GM18861 (cell line): Measurements from ENCODE around the gene CRAT.
"Not testable (repeated sequence)": the region's sequence is repeated elsewhere in the genome, so short reads cannot be mapped to it uniquely, and the experiment has no call there.

Experiments used
- ATAC-seq: cut with Tn5 transposase; IDR thresholded peaks from one replicate; pipeline ENCODE4 v1.9.1; 2021; ENCODE audit not compliant: unreplicated experiment

The CRAT gene

DNA sequence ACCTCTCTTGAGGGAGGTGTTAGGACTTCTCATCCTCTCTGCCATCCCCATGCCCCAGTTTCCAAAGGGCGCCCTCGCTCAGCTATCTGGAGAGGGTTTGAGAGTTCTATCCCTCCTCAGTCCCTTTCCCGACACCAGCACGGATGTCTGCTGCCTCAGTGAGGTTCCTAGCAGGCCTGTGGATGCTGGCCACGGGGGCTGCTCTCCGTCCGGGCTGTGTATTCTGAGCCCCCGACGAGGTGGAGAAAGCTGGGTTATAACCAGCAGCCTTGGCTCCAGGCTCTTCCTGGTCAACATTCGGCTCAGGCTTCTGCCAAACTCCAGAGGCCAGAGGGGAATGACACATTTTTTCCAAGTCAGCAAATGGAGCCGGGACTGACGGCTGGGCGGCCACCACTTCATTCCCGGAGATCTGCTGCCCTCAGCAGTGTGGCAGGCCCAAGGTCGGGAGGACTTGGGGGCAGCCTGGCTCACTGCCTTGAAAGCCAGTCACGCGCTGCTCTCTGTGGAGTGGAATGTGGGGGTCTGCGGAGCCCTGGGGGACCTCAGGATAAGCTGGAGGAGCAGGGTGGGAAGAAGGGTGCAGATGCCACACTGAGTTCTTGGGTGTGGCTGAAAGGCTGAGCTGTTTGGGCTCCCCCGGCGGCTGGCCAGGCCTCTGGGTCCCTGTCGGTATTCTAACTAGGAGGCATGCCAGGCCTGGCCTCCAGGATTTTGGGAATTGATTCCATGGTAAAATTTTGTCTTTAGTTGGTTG lies 28.1 kb upstream of the CRAT start:
- ATAC-seq: no peak

- no peak for ATAC-seq
Measured at GRCh38 chr9:129138144-129138462, 27.5 kb upstream of the CRAT start.

GRCh38 chr9:129137292-129138143 lies 26.9 kb upstream of the CRAT start:
- ATAC-seq: no peak

GRCh38 chr9:129136446-129137035 lies 25.9 kb upstream of the CRAT start:
- ATAC-seq: no peak

- no peak for ATAC-seq
Measured at GRCh38 chr9:129135476-129135875, 24.9 kb upstream of the CRAT start.

- ATAC-seq: no peak
Measured at GRCh38 chr9:129133082-129133481, 22.5 kb upstream of the CRAT start.

GRCh38 chr9:129131300-129132145 lies 20.9 kb upstream of the CRAT start:
- no peak for ATAC-seq

DNA sequence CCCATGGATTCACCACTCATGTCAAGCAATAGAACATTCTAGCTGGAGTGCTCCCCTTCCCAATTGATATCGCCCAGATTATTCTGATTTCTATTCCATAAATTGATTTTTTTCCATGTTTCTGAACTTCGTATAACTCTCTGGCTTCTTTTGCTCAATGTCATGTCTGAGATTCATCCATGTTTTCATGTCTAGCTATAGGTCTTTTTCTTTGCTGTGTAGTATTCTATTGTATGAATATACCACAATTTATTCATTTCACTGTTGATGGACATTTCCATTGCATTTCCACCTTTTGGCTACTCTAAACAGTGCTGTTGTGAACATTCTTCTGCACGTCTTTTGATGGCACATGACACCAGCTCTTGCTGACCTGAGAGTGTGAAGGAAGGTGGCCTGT lies 20.2 kb upstream of the CRAT start:
- no peak for ATAC-seq

DNA sequence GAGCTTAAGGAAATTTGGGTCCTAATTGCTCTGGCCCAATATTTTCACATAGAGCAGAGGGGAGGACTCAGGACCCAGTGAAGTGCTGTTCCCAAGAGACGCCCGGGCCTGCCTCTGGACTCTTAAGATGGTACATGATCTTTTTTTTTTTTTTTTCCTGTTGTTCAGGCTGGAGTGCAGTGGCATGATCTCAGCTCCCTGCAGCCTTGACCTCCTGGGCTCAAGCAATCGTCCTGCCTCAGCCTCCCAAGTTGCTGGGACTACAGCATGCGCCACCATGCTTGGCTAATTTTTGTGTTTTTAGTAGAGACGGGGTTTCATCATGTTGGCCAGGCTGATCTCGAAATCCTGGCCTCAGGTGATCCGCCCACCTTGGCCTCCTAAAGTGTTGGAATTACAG lies 19.7 kb upstream of the CRAT start:
- not testable (repeated sequence) for ATAC-seq

- ATAC-seq: no peak
Measured at GRCh38 chr9:129128689-129129088, 18.1 kb upstream of the CRAT start.

DNA sequence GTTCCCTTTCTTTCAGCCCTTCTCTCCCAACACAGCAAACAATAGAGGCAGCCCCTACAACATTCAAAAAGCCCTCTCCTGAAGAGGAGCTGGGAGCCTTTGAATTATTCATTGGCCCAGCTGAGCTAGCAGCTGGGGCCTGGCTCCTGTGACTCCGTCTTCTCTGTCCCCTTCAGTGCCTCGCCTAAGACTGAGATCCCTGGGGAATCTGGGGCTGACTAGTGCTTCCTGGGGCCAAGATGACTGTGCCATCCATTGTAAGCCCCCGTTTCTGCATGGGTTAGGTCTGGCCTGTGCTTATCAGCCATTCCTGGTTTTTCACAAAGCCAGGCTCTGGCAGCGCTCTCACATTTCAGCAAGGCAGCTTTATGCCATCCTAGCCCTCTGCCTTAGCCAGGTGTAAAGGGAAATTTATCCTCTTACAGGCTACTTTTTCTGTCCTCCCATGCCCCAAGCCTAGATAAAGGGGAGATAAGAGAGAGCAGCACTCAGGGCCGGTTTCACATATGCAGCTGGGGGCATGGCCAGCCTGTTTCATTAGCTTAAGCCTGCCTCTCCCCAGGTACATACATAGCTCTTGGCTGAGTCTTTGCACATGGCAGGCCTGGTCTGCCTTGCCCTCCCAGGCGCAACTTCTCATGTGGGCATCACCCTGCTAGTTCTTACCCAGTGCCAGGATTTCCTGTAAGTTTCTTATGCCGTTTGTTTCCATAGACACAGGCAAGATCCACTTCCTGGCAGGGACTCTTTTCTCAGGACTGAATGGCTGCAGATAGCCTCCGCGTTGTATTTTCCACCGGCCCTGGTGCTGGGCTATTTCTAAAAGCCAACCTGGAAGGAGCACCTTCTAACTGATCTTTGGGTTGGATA lies 16.4 kb upstream of the CRAT start:
- ATAC-seq: no peak

GRCh38 chr9:129125478-129125877 lies 14.9 kb upstream of the CRAT start:
- ATAC-seq: peak; percentile 62

GRCh38 chr9:129124506-129125069 lies 14.0 kb upstream of the CRAT start:
- ATAC-seq: no peak

- ATAC-seq: not testable (repeated sequence)
Measured at GRCh38 chr9:129122976-129123375, 12.4 kb upstream of the CRAT start.

DNA sequence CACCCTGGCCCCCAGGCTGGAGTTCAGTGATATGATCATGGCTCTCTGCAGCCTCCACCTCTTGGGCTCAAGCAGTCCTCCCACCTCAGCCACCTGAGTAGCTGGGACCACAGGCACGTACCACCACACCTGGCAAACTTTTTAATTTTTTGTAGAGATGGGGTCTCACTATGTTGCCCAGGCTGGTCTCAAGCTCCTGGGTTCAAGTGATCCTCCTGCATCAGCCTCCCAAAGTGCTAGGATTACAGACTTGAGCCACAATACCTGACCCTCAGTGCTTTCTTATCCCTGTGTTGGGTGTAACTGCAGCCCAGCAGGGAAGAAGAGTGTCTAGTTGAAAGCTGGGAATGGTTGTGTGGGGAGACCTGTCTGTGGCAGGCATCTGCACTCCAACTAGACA lies 11.5 kb upstream of the CRAT start:
- ATAC-seq: no peak

DNA sequence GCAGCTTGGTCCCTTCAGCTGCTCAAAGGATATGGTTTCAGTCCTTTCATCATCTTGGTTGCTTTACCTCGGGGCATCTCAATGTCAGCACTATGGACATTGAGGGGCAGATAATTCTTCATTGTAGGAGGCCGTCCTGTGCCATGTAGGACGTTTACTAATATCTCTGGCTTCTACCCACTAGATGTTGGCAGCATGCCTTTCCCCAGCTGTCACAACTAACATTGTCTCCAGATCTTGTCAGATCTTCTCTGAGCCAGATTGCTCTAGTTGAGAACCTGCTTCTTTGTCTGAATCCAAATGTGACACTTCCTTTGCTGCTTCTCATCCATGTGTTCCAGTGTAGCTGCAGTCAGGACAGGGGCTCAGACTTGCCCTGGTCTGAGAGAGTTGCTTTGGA lies 10.9 kb upstream of the CRAT start:
- no peak for ATAC-seq

DNA sequence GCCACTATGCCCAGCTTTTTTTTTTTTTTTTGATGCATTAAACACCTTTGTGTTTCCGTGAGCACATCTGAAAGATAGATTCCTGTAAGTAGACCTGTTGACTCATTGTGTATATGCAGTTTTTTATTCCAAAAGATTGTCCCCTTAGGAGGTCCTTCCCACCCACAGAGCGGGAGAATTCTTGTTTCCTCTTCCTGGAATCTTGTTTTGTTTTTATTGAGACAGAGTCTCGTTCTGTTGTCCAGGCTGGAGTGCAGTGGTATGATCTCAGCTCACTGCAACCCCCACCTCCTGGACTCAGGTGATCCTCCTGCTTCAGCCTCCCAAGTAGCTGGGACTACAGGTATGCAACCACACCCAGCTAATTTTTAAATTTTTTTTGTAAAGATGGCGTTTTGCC lies 8.2 kb upstream of the CRAT start:
- ATAC-seq: no peak

- ATAC-seq: no peak
Measured at GRCh38 chr9:129113645-129114304, 3.2 kb upstream of the CRAT start.

DNA sequence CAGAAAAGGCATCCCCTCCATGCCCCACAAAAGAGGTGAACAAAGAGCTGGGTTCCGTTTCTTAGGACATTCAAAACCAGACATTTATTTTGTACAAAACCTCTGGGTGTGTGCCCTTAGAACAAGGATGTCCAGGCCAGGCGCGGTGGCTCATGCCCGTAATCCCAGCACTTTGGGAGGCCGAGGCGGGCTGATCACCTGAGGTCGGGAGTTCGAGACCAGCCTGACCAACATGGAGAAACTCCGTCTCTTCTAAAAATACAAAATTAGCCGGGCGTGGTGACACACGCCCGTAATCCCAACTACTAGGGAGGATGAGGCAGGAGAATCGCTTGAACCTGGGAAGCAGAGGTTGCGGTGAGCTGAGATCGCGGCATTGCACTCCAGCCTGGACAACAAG lies 1.9 kb upstream of the CRAT start:
- ATAC-seq: not testable (repeated sequence)
